Lower leg skin (tissue), 3 donors: ENCODE measurements around the gene RPSA.

Experiments used
- POLR2A ChIP-seq, 2 donors: fragments of 450-650 bp; IDR thresholded peaks; one replicate each; pipeline ENCODE4 v1.6.1; 2016 to 2017; ENCODE audit warnings: antibody characterized with exemption in 2 of 2, mild to moderate bottlenecking in 1 of 2, moderate library complexity in 1 of 2
- TF ChIP-seq, protein P1 (sequence below), 3 donors: fragments of 450-650 bp; IDR thresholded peaks; one replicate each; pipeline ENCODE4 v1.5.1; 2016; ENCODE audit warnings: antibody characterized with exemption in 3 of 3, mild to moderate bottlenecking in 3 of 3, moderate library complexity in 2 of 3

DNA sequence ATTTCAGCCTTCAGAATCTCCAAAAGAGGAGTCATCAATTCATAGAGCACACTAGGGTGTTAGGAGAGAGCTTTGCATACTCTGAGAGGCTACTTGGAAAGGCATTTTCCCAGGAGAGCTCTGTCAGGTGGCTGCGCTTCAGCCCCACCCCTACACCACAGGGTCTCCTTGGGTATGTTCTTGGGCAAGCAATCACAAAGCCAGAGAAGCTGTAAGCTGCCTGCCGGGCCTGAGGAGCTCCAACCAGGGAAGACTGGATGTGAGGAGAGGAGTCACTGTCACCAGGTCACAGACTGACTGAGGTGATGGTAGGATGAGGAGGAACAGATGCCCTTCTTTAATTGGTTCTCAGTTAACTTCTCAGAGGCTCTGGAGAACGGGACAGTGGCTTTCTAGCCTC, 9.8 kb upstream of the RPSA start:
- TF ChIP-seq, protein P1, sequence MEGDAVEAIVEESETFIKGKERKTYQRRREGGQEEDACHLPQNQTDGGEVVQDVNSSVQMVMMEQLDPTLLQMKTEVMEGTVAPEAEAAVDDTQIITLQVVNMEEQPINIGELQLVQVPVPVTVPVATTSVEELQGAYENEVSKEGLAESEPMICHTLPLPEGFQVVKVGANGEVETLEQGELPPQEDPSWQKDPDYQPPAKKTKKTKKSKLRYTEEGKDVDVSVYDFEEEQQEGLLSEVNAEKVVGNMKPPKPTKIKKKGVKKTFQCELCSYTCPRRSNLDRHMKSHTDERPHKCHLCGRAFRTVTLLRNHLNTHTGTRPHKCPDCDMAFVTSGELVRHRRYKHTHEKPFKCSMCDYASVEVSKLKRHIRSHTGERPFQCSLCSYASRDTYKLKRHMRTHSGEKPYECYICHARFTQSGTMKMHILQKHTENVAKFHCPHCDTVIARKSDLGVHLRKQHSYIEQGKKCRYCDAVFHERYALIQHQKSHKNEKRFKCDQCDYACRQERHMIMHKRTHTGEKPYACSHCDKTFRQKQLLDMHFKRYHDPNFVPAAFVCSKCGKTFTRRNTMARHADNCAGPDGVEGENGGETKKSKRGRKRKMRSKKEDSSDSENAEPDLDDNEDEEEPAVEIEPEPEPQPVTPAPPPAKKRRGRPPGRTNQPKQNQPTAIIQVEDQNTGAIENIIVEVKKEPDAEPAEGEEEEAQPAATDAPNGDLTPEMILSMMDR (IDR thresholded peaks at IDR 0.05): no peak
- TF ChIP-seq POLR2A (IDR thresholded peaks at IDR 0.05): no peak
